ENCODE data around the gene PDE4D.

Gene PDE4D

DNA sequence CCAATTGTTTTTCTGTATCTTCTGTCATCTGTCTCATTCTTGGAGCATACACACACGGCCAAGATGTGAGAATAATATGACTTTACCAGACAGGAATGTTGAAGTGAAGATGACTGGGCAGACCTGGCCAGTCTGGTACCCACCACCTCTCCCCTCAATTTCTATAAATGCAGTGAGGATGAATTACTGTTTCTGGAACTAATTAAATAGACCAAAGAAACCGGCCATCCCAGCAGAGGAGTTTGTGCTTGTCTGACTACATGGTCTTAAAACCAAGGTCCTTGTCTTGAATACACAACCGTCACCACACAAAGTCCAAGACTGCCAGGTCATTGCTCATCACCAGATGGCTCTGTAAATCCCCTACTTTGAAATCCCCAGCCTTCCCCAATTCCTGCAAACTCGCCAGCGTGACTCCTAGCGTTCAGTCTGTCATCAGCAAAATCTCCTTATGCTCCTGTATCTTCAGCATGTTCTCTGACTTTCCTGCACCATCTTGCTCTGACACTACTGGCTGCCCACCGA, 147.2 kb downstream of the PDE4D start:
- no peak for DNase-seq (ENCODE audit: low read depth in 4 of 4, low spot score in 1 of 4)

DNA sequence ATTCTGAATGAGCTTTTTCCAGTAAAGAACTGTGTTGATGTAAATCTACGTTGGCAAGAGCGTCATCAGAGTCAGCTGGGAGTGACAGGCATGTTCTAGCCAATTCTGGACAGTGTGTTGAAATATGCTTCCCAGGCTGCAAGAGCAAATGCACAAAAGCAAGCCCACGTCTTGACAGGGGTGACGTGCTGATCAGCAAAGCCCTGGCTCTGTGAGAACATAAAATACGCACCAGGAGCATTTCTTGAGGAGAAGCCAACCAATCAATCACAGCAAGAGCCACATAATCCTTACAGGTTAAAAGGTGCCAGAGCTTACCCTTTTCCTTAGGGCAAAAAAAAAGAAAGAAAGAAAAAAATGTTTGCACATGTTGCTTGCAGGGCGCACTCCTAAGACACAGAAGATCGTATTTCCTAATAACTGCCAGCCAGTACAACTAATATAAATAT, 148.1 kb downstream of the PDE4D start:
- DNase-seq (ENCODE audit: low read depth in 4 of 4, low spot score in 1 of 4) = no peak

DNA sequence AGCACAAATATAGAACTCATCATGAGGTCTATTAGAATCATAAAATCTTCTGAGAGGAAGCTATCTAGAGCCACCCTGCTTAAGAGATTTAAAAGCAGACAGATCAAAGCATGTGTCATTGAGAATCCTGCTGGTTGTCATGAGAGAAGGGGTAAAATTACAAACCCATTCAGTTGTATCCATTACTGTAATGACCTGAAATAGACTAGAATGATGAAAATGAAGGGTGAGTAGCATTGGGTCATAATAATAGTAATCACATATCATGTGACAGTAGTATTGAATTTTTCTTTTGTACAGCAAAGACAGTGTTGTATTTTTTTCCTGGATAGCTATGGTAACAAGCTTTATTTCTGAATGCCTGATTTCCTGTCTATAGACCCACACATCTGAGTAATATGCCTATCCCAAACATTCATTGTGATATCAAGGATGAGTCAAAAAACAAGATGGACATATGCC, 149.0 kb downstream of the PDE4D start:
- no peak for DNase-seq (ENCODE audit: low read depth in 4 of 4, low spot score in 1 of 4)

DNA sequence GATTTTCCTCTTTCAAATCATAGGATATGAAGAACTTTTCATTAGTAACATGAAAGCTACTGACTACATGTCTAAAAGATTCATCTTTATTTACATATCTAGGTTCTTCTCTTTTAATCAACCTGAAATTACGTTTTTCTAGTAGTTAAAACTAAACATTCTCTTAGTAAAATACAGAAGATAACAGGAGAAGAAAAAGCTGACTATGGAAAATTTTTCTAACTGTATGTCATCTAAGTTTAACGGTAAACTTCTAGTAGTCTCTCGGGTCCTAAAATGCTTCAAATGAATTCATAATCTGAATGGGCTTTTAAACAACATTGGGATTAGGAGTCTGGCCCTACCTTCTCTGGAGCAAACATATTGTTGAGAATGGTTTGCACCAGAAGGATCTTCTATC, 151.9 kb downstream of the PDE4D start:
- no peak for DNase-seq (ENCODE audit: low read depth in 4 of 4, low spot score in 1 of 4)

DNA sequence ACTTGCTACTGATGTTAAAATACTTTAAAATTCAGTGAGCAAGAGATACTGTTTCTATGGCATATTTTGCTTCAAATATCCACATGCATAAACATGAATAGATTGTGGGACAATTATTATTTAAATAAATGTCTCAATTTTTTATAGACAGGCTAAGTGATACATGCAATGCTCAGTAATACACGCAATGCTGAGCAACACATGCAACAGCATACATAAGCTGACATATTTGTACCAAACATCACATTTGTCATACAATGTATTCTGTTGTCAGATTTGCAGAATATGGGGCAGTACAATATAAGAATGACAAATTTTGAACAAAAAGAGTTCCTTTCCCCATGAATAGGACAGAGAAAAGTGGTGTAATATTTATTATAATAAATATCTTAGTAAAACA, 155.5 kb downstream of the PDE4D start:
- DNase-seq (ENCODE audit: low read depth in 4 of 4, low spot score in 1 of 4) = no peak

DNA sequence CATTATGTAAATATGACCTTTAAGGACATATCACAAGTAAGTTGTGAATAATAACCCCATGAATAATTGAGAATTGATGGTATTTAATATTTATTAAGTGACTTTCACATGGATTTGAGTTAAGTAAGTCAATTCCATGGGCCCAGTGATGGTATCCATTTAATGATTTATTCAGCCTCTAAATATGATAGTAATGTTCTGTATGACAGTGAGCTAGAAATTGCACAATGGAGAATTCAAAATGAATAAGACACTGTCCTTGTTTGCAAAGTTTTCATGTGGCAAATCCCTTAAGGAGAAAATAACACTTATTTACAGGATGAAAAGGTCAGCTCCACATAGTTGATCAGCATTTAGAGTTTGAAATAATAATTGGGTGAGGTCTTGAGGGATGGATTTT, 160.7 kb downstream of the PDE4D start:
- DNase-seq (ENCODE audit: low read depth in 4 of 4, low spot score in 1 of 4) = no peak

DNA sequence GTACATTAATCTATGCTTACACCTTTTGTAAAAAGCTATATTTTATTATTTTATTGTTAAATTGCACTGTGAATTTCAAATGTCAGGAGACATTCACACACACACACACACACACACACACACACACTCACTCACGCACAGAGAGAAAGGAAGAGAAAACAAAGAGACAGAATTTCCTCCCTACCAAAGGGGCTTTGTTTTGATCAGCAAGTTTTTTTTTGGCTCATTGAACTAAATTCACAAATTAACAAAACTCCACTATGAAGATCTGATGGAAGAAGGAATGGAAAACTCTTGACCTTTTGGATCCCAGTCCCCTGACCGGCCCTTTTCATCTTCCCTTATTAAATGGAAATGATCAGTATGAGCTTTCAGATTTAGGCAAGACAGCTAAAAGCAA, 161.2 kb downstream of the PDE4D start:
- DNase-seq (ENCODE audit: low read depth in 4 of 4, low spot score in 1 of 4) = no peak

DNA sequence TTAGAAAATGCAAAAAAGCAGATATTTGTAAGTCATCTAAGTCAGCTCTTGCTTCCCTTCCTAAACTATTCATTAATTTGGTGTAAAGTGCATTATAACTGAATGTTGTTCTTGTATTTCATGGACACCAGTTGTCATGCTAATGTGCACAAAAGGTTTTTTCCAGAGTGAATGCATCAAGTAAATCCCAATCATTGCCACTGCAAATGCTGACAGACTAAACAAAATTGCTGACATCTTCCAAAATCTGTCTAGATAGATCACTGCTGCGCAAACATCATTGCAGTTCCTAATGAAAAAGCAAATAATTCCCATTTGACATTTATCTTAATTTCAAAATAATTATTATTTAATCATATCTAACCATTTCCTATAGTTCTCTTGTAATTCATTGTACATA, 161.7 kb downstream of the PDE4D start:
- no peak for DNase-seq (ENCODE audit: low read depth in 4 of 4, low spot score in 1 of 4)

DNA sequence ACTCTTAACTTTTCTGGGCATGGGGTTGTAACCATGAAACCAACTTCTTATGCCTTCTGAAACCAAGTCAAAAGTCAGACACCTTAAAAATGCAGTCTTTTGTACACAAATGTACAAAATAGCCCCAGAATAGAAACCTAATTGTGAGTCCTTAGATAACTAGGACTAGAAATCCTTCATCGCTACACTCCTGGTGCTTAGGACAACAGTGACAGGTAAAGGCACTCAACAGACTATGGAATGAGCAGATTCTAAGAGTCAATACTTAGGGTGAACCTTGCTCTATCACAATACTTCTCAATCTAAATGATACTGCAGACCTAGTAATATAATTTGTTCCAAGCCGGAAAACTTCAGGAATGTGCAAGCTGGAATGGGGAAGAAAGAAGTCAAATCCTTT, 163.7 kb downstream of the PDE4D start:
- no peak for DNase-seq (ENCODE audit: low read depth in 4 of 4, low spot score in 1 of 4)

DNA sequence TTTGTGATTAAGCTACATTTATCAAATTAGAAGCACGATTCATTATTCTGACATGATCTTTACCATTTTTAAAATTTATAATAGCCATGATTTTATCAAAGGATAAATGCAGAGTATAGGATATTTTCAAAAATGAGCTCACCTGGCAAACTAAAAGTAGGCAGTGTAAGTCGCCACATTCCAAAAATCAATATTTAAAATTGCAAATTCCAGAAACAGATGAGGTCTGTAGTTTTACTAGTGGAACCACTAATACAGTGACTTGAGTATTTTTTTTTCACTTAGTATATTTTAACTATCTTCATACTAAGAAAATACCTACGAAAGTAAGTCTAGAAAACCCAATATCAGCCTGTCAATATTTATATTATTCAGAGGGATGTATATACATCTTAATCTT, 164.2 kb downstream of the PDE4D start:
- no peak for DNase-seq (ENCODE audit: low read depth in 4 of 4, low spot score in 1 of 4)

DNA sequence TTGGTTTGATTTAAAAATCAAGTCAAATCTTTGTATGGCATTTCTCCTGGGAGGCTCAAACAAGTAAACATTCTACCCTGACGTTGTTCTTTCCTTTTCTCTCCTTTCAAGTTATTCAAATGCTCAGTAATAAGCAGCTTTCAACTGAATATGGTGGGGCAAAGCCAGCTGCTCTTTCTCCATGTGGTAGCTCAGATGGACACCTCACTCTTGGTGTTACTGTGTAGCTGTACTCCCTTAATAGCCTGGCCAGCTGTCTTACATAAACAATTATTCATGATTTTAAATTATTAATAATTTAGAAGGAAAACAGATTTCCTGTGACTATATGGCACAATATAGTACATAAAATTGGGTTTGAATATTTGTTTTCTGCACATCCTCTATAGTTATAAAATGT, 165.2 kb downstream of the PDE4D start:
- no peak for DNase-seq (ENCODE audit: low read depth in 4 of 4, low spot score in 1 of 4)

DNA sequence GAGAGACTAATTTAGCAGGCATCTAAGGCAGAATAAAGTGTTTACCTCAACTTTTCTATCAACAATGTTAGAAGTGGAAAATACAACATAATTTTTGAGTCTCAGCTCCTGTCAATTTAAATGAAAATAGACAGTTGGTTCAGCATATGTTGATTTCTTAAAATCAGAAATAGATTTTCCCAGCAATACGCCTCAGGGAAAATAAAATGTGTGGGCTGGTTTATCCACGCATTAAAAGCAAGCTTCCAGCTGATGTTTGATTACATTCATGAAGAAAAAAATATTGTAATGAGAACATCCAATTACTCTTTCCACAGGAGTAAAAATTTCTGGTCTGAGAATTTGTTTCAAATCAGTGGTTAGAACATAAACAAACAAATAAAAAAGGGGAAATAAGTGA, 166.3 kb downstream of the PDE4D start:
- no peak for DNase-seq (ENCODE audit: low read depth in 4 of 4, low spot score in 1 of 4)

DNA sequence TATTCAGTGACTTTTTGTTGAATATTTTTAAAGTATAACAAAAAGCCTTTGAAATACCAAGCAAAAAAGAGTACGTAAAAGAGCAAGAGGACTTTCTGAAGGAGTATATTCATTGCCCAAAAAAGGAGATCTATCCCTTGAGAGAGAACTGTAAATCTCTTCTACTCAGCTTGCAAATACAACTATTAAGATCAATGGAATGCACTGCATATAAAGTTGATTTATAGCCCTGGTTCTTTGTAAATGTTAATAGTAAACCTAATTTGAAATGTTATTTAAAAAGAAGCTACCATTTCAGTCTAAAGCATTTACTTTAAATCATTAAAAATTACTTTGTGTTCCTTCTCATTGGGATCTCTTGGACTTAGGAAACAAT, 168.1 kb downstream of the PDE4D start:
- DNase-seq (ENCODE audit: low read depth in 4 of 4, low spot score in 1 of 4) = no peak

DNA sequence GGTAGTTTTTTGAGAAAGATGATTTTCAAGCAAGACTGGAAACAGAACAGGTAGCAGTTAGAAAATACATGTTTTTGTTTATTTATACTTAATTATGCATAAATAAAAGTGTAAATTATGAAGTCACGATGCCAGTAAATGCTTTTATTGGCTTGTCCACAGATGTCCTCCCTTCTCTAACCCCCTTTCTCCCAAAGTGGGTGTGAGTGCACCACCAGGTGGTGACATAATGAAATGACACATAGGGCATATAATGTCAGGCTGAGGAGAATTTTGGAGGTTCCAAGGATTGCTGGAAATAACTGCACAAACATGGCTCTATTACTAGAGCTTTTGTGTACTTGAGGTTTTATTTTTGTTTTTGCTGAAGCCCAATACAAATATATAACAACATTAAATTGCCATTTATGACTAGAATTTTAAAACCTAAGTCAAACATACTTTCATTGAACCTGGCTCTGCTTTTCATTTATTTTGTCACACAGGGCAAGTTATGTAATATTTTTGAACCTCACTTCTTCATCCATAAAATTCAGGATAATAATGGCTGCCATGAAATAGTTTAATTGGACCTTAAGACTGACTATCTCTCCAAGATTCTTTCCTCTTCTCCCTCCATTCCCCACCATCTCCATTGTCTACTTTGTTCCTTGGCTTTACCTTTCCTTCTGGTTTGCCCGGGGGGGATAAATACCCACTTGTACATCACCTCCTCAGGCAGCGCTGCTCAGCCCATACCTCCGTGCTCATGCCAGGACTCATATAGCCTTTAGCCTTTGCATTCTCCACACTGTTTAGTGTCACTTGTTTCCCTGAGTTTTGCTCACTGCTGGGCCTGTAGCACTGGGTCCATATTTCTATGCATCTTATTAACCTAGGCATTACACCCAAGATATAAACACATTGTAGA, 168.8 kb downstream of the PDE4D start:
- no peak for DNase-seq (ENCODE audit: low read depth in 4 of 4, low spot score in 1 of 4)

DNA sequence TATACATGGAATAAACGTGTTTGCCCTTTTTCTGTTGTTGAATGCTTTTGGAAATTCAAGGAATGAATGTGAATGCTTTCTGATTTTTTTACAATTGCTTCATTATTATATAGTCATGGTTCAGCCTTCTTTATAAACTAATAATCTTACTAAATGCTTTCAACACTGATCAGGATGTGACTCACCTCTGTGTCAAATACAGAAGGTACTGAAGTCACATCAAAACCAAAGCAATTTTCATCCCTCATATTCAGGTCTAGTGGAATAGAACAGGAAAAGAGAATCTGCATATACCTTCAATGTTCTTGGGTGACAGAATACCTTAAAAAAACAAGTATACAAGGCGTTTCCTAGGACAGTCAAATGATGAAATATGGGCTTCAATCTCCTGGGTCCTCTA, 170.7 kb downstream of the PDE4D start:
- no peak for DNase-seq (ENCODE audit: low read depth in 4 of 4, low spot score in 1 of 4)

DNA sequence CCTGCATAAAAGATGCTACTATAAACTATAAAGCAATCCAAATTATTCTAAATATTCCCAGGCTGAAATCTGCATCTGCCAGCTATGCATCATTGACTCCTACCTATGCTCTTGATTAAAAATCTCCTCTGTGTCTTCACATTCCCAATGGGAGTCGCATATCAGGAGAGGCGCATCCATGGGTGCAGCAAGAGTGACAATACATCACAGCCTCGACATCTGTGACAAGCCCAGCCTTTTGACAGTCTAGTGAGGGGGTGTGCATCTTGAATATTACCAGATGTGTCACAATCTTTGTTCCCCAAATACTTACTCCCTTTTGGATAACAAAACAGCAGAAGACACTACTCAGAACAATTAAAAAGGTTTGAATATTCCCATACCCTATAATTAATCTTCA, 171.8 kb downstream of the PDE4D start:
- DNase-seq (ENCODE audit: low read depth in 4 of 4, low spot score in 1 of 4) = no peak

DNA sequence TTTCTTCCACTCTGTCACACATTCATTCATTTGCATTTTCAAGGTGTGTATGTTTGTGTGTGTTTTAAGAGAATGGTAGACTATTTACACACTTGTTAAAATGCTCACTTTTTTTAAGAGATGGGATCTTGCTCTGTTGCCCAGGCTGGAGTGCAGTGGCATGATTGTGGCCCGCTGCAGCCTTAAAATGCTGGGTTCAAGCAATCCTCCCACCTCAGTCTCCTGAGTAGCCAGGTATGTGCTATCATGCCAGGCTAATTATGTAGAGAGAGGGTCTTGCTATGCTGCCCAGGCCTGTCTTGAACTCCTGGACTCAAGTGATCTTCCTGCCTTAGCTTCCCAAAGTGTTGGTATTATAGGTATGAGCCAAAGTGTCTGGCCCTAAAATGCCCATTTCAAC, 173.5 kb downstream of the PDE4D start:
- DNase-seq (ENCODE audit: low read depth in 4 of 4, low spot score in 1 of 4) = no peak

DNA sequence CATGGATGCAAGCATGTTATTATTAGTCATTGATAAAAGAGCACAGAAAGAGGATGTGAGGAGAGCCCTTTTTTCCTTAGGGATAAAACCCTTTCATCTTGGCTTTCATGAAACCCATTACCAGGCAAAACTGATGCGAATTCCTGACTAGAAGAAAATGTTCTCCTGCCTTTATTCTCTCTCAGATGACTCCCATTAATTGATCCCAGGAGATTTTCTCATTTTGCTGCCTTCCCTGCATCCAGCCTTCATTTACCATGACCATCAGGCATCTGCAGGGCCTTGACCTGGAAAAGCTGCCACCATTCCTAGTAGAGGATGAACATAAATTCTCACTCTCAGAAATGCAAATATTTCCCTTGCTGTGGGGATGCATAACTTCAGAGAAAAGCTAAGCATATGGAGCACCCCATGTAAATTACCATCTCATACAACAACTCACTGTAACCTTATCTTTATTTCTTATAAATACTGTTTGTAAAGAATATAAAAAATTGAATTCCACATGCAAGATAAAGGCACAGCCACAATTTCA, 176.5 kb downstream of the PDE4D start:
- DNase-seq (ENCODE audit: low read depth in 4 of 4, low spot score in 1 of 4) = no peak

DNA sequence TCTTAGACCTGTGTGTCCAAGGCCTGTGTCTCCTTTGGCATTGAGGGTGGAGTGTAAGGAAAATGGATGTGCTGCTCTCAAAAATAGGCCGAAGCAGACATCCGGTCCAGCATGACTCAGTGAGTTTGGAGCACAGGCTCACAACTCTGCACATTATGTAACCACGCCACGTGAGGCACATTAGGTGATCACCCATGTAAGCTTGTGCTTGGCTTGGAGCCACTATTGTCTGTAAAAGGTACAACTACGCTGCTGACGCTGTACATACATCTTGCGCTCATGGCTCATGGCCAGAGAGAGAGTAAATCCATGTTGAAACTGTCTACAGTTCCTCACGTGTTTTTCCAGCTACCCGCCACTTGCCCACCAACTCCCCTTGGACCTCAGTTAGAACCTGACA, 177.5 kb downstream of the PDE4D start:
- no peak for DNase-seq (ENCODE audit: low read depth in 4 of 4, low spot score in 1 of 4)

DNA sequence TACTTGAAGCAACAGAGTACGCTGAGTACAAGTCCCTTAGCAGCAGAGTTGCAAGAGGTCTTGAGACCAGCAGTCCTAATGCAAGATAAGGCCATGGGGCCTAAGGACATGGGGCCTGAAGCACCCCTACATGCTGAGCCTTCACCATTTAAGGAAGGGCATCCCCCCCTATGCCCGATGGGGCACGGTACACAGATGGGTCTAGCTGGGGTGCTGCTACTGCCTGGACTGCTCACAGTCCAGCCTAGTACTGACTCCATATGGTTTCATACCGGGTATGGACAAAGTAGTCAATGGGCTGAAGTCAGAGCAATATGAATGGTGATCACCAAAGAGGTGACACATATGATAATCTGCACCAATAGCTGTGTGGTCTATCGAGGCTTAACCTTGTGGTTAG, 178.3 kb downstream of the PDE4D start:
- no peak for DNase-seq (ENCODE audit: low read depth in 4 of 4, low spot score in 1 of 4)

DNA sequence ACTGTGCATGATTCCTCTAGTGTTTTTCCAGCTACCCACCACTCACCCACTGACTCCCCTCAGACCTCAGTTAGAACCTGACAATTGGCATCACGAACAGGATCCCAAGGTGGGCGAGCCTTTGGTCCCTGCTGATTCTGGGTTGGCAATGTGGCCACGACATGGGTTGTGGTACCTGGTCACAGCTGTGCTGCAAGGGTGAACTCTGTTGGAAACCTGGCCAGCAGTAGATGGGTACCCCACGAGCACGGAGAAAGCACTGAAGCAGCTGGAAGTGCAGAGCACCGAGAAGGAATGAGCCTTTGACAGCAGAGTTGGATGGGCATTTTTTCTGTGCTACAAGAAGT, 180.1 kb downstream of the PDE4D start:
- DNase-seq (ENCODE audit: low read depth in 4 of 4, low spot score in 1 of 4) = no peak

DNA sequence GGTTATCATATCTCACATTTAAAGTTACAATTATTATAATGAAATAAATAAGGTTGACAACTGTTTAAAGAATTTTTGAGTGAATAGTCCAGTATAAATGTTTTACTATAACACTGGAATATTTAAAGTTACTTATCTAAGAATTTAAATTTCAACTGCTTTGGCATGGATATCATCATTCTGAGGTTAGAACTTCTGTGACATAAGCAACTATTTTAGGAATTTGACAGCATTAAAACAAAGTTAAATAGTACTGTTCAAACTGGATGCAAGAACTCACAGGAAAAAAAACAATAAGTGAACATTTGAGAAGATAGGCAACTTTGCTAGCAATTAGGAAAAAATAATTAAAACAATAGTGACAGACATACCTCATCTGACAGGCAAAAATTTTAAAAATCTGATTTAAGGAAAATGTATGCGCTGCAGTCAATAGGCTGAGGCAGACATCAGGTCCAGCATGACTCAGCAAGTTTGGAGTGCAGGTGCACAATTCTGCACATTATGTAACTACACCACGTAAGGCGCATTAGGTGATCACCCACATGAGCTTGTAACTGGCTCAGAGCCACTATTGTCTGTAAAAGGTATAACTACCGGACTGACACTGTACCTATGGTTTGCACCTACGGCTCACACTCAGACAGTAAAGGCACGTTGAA, 180.6 kb downstream of the PDE4D start:
- DNase-seq (ENCODE audit: low read depth in 4 of 4, low spot score in 1 of 4) = no peak
